Spleen (tissue), 11 donors: ENCODE results near the gene DRGX. TPM values are rescaled to one million over a fixed set of nuclear protein-coding genes. Genes with fewer than 3 reads are reported as not detected.

Source experiments
- DNase-seq: peaks from one replicate; pipeline ENCODE4 v3.0.0-alpha.2; 2020
- H3K27ac ChIP-seq, 8 donors: fragments of 200-600 bp; sonication (generic) in 7 of 8; 1 replicate in 4 of 8; 2 replicates in 4 of 8; pipeline versions ENCODE4 v1.5.0 to v1.8.0; 2016 to 2021; ENCODE audit warnings: inconsistent platforms in 4 of 8, mild to moderate bottlenecking in 4 of 8, moderate library complexity in 1 of 8
- H3K27me3 ChIP-seq, 7 donors: fragments of 200-600 bp; sonication (generic) in 6 of 7; replicated peaks in 1 of 7; 1 replicate in 4 of 7; 2 replicates in 3 of 7; pipeline versions ENCODE4 v1.5.0 to v1.8.0; 2016 to 2021; ENCODE audit warnings: inconsistent platforms in 3 of 7, mild to moderate bottlenecking in 1 of 7
- H3K36me3 ChIP-seq, 6 donors: fragments of 200-600 bp; sonication (generic) in 5 of 6; 1 replicate in 4 of 6; 2 replicates in 2 of 6; pipeline versions ENCODE4 v1.5.0 to v1.8.0; 2016 to 2021; ENCODE audit warnings: inconsistent platforms in 2 of 6
- H3K4me1 ChIP-seq, 6 donors: fragments of 200-600 bp; sonication (generic) in 5 of 6; 1 replicate in 3 of 6; 2 replicates in 3 of 6; pipeline versions ENCODE4 v1.5.0 to v1.8.0; 2016 to 2021; ENCODE audit warnings: inconsistent platforms in 3 of 6
- H3K4me3 ChIP-seq, 8 donors: fragments of 200-600 bp; sonication (generic) in 7 of 8; 1 replicate in 4 of 8; 2 replicates in 4 of 8; pipeline versions ENCODE4 v1.5.0 to v1.8.0; 2016 to 2021; ENCODE audit warnings: inconsistent platforms in 4 of 8, mild to moderate bottlenecking in 4 of 8, moderate library complexity in 2 of 8
- H3K9me3 ChIP-seq, 8 donors: fragments of 200-600 bp; sonication (generic) in 7 of 8; 1 replicate in 4 of 8; 2 replicates in 4 of 8; pipeline versions ENCODE4 v1.5.0 to v1.8.0; 2016 to 2021; ENCODE audit warnings: inconsistent platforms in 4 of 8
- POLR2A ChIP-seq, 3 donors: fragments of 450-650 bp; IDR thresholded peaks; one replicate each; pipeline ENCODE4 v1.5.1; 2017; ENCODE audit warnings: antibody characterized with exemption in 3 of 3, mild to moderate bottlenecking in 1 of 3
- POLR2AphosphoS5 ChIP-seq, 3 donors: sonication (generic); formaldehyde crosslinking; IDR thresholded peaks; one replicate each; pipeline ENCODE4 v1.5.1; 2017; ENCODE audit warnings: antibody characterized with exemption in 3 of 3
- WGBS, 5 donors: extraction: QIAGEN DNeasy Blood & Tissue Kit in 3 of 5; methylation state at CpG; one replicate each; pipeline versions ENCODE4 v1.1.5 to v1.1.7; 2013 to 2018; 5-methylcytosine and 5-hydroxymethylcytosine counted together
- intact Hi-C: fragments of 100-400 bp; cut with DNase I; formaldehyde crosslinking; loops from one replicate; pipeline ENCODE4 v1.15.0; 2023; ENCODE audit warnings: low total_unique reads
- polyA plus RNA-seq, 3 donors: library from polyadenylated mRNA; stranded (reverse); fragments of 200-250 nt; gene quantifications; one replicate each; pipeline ENCODE4 v1.2.1, GENCODE V29; 2013
- total RNA-seq, 7 donors: library from RNA; depleted of rRNA in 3 of 7; stranded (reverse); fragments of >200 nt in 3 of 7; fragmentation: NEBNext Ultra II Directional in 4 of 7; extraction: Animal tissue kit (Norgen Biotek cat#: 25700) in 4 of 7; gene quantifications; one replicate each; pipeline versions ENCODE4 v1.1.0 to v1.2.1, GENCODE V29; 2016 to 2021
- TF ChIP-seq, protein P1 (sequence below), 11 experiments: fragments of 200-600 bp in 7 of 11; fragments of 450-650 bp in 4 of 11; sonication (generic) in 4 of 11; IDR thresholded peaks in 8 of 11; conservative IDR thresholded peaks in 3 of 11; 1 replicate in 7 of 11; 2 replicates in 4 of 11; pipeline versions ENCODE4 v1.4.0 to v1.8.0; 2016 to 2021; ENCODE audit warnings: antibody characterized with exemption in 11 of 11, inconsistent platforms in 4 of 11, mild to moderate bottlenecking in 1 of 11
- donor health status: healthy with polysubstance abuse.
- donor health status: DM: no; HTN: no; CAD: no; lungs with moderate emphysema.
- donor health status: DM: no; HTN: no; CAD: no.
- donor health status: Bipolar disorder and iron deficiency.
- donor health status: healthy.
- donor health status: DM: no; HTN: no; CAD: no.
- donor health status: DM: yes; HTN: yes; CAD: no.

DRGX gene
- total and polyA plus RNA-seq, 10 donors: 0.03 to 0.11 TPM; not detected in 8

DNA sequence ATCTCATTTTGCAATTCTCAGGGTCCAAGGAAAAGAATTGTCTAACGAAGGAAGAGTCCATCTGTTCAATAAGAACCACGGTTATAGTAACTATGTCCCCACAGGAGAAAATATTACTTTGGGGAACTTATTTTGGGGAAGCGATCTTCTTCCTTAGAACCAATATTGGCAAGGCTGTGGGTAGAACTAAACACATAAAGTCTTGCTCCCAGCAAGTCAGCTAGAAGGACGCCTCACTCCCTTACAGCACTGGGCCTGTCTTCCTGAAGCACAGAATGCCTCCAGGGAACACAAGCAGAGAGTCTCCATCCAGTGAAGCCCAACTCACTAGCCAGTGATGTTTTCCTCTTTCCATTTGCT, 66.8 kb downstream of the DRGX start:
- 64 to 83% (median 67%) methylated on average over 4 of the region's 4 CpGs for WGBS, 5 donors
- Histone ChIP-seq H3K4me1 (peaks cover 0 to 8% (median 0%) of the 10 kb centered on the region in 6 donors), H3K27ac (no peak overlapping the region), H3K9me3 (no peaks in the 10 kb centered on the region), H3K36me3 (no peaks in the 10 kb centered on the region), H3K4me3 (no peak overlapping the region), H3K27me3 (peaks cover 0 to 39% (median 0%) of the 10 kb centered on the region in 7 donors)
- intact Hi-C loops: no loop called here
- TF ChIP-seq, protein P1, sequence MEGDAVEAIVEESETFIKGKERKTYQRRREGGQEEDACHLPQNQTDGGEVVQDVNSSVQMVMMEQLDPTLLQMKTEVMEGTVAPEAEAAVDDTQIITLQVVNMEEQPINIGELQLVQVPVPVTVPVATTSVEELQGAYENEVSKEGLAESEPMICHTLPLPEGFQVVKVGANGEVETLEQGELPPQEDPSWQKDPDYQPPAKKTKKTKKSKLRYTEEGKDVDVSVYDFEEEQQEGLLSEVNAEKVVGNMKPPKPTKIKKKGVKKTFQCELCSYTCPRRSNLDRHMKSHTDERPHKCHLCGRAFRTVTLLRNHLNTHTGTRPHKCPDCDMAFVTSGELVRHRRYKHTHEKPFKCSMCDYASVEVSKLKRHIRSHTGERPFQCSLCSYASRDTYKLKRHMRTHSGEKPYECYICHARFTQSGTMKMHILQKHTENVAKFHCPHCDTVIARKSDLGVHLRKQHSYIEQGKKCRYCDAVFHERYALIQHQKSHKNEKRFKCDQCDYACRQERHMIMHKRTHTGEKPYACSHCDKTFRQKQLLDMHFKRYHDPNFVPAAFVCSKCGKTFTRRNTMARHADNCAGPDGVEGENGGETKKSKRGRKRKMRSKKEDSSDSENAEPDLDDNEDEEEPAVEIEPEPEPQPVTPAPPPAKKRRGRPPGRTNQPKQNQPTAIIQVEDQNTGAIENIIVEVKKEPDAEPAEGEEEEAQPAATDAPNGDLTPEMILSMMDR (IDR thresholded peaks at IDR 0.05 in 8 of 11, conservative IDR thresholded peaks at IDR 0.05 in 3 of 11): no peak
- no peak for TF ChIP-seq POLR2A (IDR thresholded peaks at IDR 0.05)
- no peak for TF ChIP-seq POLR2AphosphoS5 (IDR thresholded peaks at IDR 0.05)
- no peak for DNase-seq

- Histone ChIP-seq H3K27me3 (peaks cover 0 to 39% (median 0%) of the 10 kb centered on the region in 7 donors), H3K9me3 (no peaks in the 10 kb centered on the region), H3K4me3 (no peak overlapping the region), H3K36me3 (no peaks in the 10 kb centered on the region), H3K27ac (no peak overlapping the region), H3K4me1 (peaks cover 0 to 8% (median 0%) of the 10 kb centered on the region in 6 donors)
- no peak for DNase-seq
- WGBS, 5 donors: 79 to 87% (median 82%) methylated on average over 9 of the region's 9 CpGs
- TF ChIP-seq POLR2AphosphoS5 (IDR thresholded peaks at IDR 0.05) (no peak), POLR2A (IDR thresholded peaks at IDR 0.05) (no peak)
- TF ChIP-seq, protein P1 (IDR thresholded peaks at IDR 0.05 in 8 of 11, conservative IDR thresholded peaks at IDR 0.05 in 3 of 11): no peak
- intact Hi-C loops: no loop called here
These were observed 67.3 kb downstream of the DRGX start for GRCh38 chr10:49328401-49329145.

- no peaks in the 10 kb centered on the region for H3K9me3 ChIP-seq
- no peak overlapping the region for H3K4me3 ChIP-seq
- no peaks in the 10 kb centered on the region for H3K36me3 ChIP-seq
- H3K27ac ChIP-seq: no peak overlapping the region
- WGBS, 5 donors: 78 to 94% (median 87%) methylated on average over 8 of the region's 8 CpGs
- TF ChIP-seq, protein P1 (IDR thresholded peaks at IDR 0.05 in 8 of 11, conservative IDR thresholded peaks at IDR 0.05 in 3 of 11): no peak
- TF ChIP-seq POLR2AphosphoS5 (IDR thresholded peaks at IDR 0.05) (no peak), POLR2A (IDR thresholded peaks at IDR 0.05) (no peak)
- H3K27me3 ChIP-seq: peaks cover 0 to 38% (median 0%) of the 10 kb centered on the region in 7 donors
- no peak for DNase-seq
- peaks cover 0 to 8% (median 0%) of the 10 kb centered on the region in 6 donors for H3K4me1 ChIP-seq
- intact Hi-C loops: no loop called here
These were observed 68.7 kb downstream of the DRGX start for GRCh38 chr10:49327036-49327813.
